Neural cell (in vitro differentiated cells): ENCODE results near the gene ZSCAN5A.

Experiments
- CTCF ChIP-seq: fragments of 450-650 bp; IDR thresholded peaks from 2 replicates; pipeline ENCODE4 v1.5.1; 2014; ENCODE audit warnings: antibody characterized with exemption, mild to moderate bottlenecking, moderate library complexity; ENCODE audit not compliant: poor library complexity, severe bottlenecking
- EP300 ChIP-seq: fragments of 450-650 bp; conservative IDR thresholded peaks from 2 replicates; pipeline ENCODE4 v1.6.1; 2014; ENCODE audit warnings: antibody characterized with exemption, mild to moderate bottlenecking, moderate library complexity; ENCODE audit not compliant: poor library complexity, severe bottlenecking
- EZH2 ChIP-seq: fragments of 200-600, 300-800 bp; shearing (Covaris generic), sonication (generic); IDR thresholded peaks from 2 replicates; pipeline ENCODE4 v1.6.1; 2014; ENCODE audit warnings: antibody characterized with exemption, low read length, borderline replicate concordance, mild to moderate bottlenecking; ENCODE audit not compliant: insufficient read depth, poor library complexity, severe bottlenecking
- MXI1 ChIP-seq: fragments of 450-650 bp; conservative IDR thresholded peaks from 2 replicates; pipeline ENCODE4 v1.6.1; 2014; ENCODE audit warnings: antibody characterized with exemption, mild to moderate bottlenecking; ENCODE audit not compliant: poor library complexity, severe bottlenecking
- RAD21 ChIP-seq: fragments of 450-650 bp; conservative IDR thresholded peaks from 2 replicates; pipeline ENCODE4 v1.6.1; 2014; ENCODE audit warnings: antibody characterized with exemption, mild to moderate bottlenecking, moderate library complexity
- REST ChIP-seq: IDR thresholded peaks from 2 replicates; pipeline ENCODE4 v1.6.1; 2012; ENCODE audit warnings: borderline replicate concordance
- SMC3 ChIP-seq: fragments of 450-650 bp; conservative IDR thresholded peaks from 2 replicates; pipeline ENCODE4 v1.6.1; 2014; ENCODE audit warnings: antibody characterized with exemption, mild to moderate bottlenecking, moderate library complexity; ENCODE audit not compliant: poor library complexity

- no peak for TF ChIP-seq CTCF
- no peak for TF ChIP-seq SMC3
- TF ChIP-seq RAD21: no peak
- TF ChIP-seq REST: no peak
- no peak for TF ChIP-seq EZH2
- no peak for TF ChIP-seq EP300
- no peak for TF ChIP-seq MXI1
Measured at GRCh38 chr19:56341948-56342347, 27.3 kb upstream of the ZSCAN5A start.
